ENCODE results near the gene RRP12.

GRCh38 chr10:97383159-97383558 lies 18.0 kb downstream of the RRP12 start:
- TF ChIP-seq SIN3A (IDR thresholded peaks at IDR 0.05; ENCODE audit: borderline replicate concordance, insufficient read depth, low read length) (no peak), POLR2AphosphoS5 (IDR thresholded peaks at IDR 0.05; ENCODE audit: low read depth, low read length) (no peak), TAF1 (IDR thresholded peaks at IDR 0.05; ENCODE audit: borderline replicate concordance, insufficient read depth, low read length) (no peak), REST (IDR thresholded peaks at IDR 0.05; ENCODE audit: insufficient read depth in 1 of 2, low read depth in 2 of 2, low read length in 2 of 2) (no peak)
